H1 (cell line): Measurements from ENCODE around the gene AKAP8. TPM values are rescaled to one million over a fixed set of nuclear protein-coding genes. Genes with fewer than 3 reads are reported as not detected.

Experiments
- CTBP2 ChIP-seq: IDR thresholded peaks from 2 replicates; pipeline ENCODE4 v1.7.0; 2011; ENCODE audit warnings: borderline replicate concordance, mild to moderate bottlenecking, moderate library complexity, mixed read lengths, low read length; ENCODE audit not compliant: insufficient read depth, insufficient read length
- JUND ChIP-seq: IDR thresholded peaks from 2 replicates; pipeline ENCODE4 v1.6.1; 2011; ENCODE audit warnings: mild to moderate bottlenecking, improper control_type of control experiment, low read length
- KDM1A ChIP-seq: fragments of 200-600, 300-600 bp; sonication (generic); IDR thresholded peaks from 2 replicates; pipeline ENCODE4 v1.7.1; 2016; ENCODE audit warnings: mild to moderate bottlenecking, low read length, borderline replicate concordance
- KDM4A ChIP-seq: IDR thresholded peaks from one replicate; pipeline ENCODE4 v1.7.1; 2012; ENCODE audit warnings: low read depth, mild to moderate bottlenecking, moderate library complexity, low read length, inconsistent platforms; ENCODE audit not compliant: severe bottlenecking
- KDM5A ChIP-seq: fragments of 200-600 bp; IDR thresholded peaks from 2 replicates; pipeline ENCODE4 v1.7.1; 2012; ENCODE audit warnings: mild to moderate bottlenecking, low read length, inconsistent platforms, mixed read lengths
- MAFK ChIP-seq: IDR thresholded peaks from 2 replicates; pipeline ENCODE4 v1.6.1; 2012; ENCODE audit warnings: low read depth, mild to moderate bottlenecking, improper control_type of control experiment, low read length
- NANOG ChIP-seq: IDR thresholded peaks from 2 replicates; pipeline ENCODE4 v1.6.1; 2011; ENCODE audit warnings: low read length, low read depth, mild to moderate bottlenecking, inconsistent platforms; ENCODE audit not compliant: insufficient read depth, poor library complexity, severe bottlenecking
- RNF2 ChIP-seq: fragments of 200-900, 300-1000 bp; sonication (generic); IDR thresholded peaks from 2 replicates; pipeline ENCODE4 v1.7.1; 2016; ENCODE audit warnings: borderline replicate concordance, low read depth, mild to moderate bottlenecking, antibody characterized with exemption, low read length; ENCODE audit not compliant: poor library complexity, severe bottlenecking; ENCODE audit errors: missing control alignments
- SIRT6 ChIP-seq: IDR thresholded peaks from one replicate; pipeline ENCODE4 v1.7.1; 2012; ENCODE audit warnings: low read length, inconsistent platforms
- TBP ChIP-seq: IDR thresholded peaks from 2 replicates; pipeline ENCODE4 v1.6.1; 2011; ENCODE audit warnings: low read depth, low read length, improper control_type of control experiment
- polyA plus RNA-seq, 7 experiments: library from polyadenylated mRNA; depleted of rRNA in 3 of 7; stranded (reverse) in 5 of 7; unstranded in 2 of 7; fragments of >200 nt in 5 of 7; fragments of 200-250 nt in 2 of 7; gene quantifications; 1 replicate in 5 of 7; 2 replicates in 1 of 7; 4 replicates in 1 of 7; pipeline versions ENCODE4 v1.2.1 to v1.2.3, GENCODE V29; 2011 to 2013; ENCODE audit warnings: missing spikeins in 2 of 7, mixed read lengths in 2 of 7
- total RNA-seq: library from RNA; stranded (reverse); fragmentation: NEBNext Ultra II Directional; extraction: Animal tissue kit (Norgen Biotek cat#: 25700); gene quantifications from 2 replicates; pipeline ENCODE4 v1.2.1, GENCODE V29; 2021
- TF ChIP-seq, protein P1 (sequence below): fragments of 300-600 bp; sonication (generic); IDR thresholded peaks from 2 replicates; pipeline ENCODE4 v1.7.1; 2012; ENCODE audit warnings: low read length, moderate library complexity, mild to moderate bottlenecking, inconsistent platforms; ENCODE audit not compliant: insufficient replicate concordance

Gene AKAP8
- total and polyA plus RNA-seq, 2 of the 8 experiments (the other 6 are each of a cell fraction or from before 2014, with no cell fraction given), result 17.0 to 41.0 TPM

DNA sequence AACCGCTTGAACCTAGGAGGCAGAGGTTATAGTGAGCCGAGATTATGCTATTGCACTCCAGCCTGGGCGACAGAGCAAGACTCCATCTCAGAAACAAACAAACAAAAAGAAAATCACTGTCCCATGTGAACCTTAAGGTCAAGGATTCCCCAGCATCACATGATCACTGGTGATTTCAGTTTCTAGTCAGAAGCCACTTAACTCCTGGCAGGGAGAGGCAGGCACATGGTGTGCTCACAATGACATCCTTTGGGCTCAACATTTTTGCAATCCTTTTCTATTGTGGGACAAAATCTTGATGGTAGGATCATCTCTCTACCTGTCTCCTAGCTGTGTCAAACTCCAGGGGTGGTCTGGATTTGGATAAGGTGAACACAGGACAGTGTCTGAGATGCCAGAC, 12.1 kb downstream of the AKAP8 start (continued):
- TF ChIP-seq, protein P1, sequence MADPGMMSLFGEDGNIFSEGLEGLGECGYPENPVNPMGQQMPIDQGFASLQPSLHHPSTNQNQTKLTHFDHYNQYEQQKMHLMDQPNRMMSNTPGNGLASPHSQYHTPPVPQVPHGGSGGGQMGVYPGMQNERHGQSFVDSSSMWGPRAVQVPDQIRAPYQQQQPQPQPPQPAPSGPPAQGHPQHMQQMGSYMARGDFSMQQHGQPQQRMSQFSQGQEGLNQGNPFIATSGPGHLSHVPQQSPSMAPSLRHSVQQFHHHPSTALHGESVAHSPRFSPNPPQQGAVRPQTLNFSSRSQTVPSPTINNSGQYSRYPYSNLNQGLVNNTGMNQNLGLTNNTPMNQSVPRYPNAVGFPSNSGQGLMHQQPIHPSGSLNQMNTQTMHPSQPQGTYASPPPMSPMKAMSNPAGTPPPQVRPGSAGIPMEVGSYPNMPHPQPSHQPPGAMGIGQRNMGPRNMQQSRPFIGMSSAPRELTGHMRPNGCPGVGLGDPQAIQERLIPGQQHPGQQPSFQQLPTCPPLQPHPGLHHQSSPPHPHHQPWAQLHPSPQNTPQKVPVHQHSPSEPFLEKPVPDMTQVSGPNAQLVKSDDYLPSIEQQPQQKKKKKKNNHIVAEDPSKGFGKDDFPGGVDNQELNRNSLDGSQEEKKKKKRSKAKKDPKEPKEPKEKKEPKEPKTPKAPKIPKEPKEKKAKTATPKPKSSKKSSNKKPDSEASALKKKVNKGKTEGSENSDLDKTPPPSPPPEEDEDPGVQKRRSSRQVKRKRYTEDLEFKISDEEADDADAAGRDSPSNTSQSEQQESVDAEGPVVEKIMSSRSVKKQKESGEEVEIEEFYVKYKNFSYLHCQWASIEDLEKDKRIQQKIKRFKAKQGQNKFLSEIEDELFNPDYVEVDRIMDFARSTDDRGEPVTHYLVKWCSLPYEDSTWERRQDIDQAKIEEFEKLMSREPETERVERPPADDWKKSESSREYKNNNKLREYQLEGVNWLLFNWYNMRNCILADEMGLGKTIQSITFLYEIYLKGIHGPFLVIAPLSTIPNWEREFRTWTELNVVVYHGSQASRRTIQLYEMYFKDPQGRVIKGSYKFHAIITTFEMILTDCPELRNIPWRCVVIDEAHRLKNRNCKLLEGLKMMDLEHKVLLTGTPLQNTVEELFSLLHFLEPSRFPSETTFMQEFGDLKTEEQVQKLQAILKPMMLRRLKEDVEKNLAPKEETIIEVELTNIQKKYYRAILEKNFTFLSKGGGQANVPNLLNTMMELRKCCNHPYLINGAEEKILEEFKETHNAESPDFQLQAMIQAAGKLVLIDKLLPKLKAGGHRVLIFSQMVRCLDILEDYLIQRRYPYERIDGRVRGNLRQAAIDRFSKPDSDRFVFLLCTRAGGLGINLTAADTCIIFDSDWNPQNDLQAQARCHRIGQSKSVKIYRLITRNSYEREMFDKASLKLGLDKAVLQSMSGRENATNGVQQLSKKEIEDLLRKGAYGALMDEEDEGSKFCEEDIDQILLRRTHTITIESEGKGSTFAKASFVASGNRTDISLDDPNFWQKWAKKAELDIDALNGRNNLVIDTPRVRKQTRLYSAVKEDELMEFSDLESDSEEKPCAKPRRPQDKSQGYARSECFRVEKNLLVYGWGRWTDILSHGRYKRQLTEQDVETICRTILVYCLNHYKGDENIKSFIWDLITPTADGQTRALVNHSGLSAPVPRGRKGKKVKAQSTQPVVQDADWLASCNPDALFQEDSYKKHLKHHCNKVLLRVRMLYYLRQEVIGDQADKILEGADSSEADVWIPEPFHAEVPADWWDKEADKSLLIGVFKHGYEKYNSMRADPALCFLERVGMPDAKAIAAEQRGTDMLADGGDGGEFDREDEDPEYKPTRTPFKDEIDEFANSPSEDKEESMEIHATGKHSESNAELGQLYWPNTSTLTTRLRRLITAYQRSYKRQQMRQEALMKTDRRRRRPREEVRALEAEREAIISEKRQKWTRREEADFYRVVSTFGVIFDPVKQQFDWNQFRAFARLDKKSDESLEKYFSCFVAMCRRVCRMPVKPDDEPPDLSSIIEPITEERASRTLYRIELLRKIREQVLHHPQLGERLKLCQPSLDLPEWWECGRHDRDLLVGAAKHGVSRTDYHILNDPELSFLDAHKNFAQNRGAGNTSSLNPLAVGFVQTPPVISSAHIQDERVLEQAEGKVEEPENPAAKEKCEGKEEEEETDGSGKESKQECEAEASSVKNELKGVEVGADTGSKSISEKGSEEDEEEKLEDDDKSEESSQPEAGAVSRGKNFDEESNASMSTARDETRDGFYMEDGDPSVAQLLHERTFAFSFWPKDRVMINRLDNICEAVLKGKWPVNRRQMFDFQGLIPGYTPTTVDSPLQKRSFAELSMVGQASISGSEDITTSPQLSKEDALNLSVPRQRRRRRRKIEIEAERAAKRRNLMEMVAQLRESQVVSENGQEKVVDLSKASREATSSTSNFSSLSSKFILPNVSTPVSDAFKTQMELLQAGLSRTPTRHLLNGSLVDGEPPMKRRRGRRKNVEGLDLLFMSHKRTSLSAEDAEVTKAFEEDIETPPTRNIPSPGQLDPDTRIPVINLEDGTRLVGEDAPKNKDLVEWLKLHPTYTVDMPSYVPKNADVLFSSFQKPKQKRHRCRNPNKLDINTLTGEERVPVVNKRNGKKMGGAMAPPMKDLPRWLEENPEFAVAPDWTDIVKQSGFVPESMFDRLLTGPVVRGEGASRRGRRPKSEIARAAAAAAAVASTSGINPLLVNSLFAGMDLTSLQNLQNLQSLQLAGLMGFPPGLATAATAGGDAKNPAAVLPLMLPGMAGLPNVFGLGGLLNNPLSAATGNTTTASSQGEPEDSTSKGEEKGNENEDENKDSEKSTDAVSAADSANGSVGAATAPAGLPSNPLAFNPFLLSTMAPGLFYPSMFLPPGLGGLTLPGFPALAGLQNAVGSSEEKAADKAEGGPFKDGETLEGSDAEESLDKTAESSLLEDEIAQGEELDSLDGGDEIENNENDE, result no peak
- no peak for TF ChIP-seq KDM1A
- TF ChIP-seq RNF2, result no peak
- no peak for TF ChIP-seq SIRT6
- TF ChIP-seq KDM5A, result no peak
- no peak for TF ChIP-seq JUND
- TF ChIP-seq NANOG, result no peak
- TF ChIP-seq TBP, result no peak
- TF ChIP-seq MAFK, result no peak
- TF ChIP-seq KDM4A, result no peak
- no peak for TF ChIP-seq CTBP2
